GM21360 (cell line): Measurements from ENCODE around the gene TLE5.
"Not testable (repeated sequence)": the region's sequence is repeated elsewhere in the genome, so short reads cannot be mapped to it uniquely, and the experiment has no call there.

Experiments
- ATAC-seq: cut with Tn5 transposase; IDR thresholded peaks from one replicate; pipeline ENCODE4 v1.9.1; 2021; ENCODE audit warnings: mild to moderate bottlenecking, moderate library complexity; ENCODE audit not compliant: unreplicated experiment

TLE5 gene

DNA sequence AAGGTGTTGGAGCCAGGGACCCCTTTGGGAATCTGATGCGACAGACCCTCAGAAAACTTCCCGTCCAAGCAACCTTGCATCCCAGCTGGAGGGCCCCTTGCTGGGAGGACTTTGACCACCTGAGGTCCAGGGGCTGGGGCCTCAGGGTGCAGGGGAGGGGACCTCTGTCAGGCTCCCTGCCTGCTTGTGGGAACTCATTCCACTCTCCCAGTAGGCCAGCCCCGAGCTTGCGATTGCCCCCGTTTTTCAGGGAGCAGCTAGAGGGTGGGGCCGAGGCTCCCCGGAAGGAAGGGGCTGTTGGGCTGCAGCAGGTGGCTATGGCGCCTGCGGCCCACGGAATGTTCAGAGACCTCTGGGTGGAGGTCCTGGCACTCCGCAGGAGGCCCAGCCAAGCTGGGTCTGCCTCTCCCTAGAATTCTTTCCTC lies 34.6 kb upstream of the TLE5 start:
- no peak for ATAC-seq

DNA sequence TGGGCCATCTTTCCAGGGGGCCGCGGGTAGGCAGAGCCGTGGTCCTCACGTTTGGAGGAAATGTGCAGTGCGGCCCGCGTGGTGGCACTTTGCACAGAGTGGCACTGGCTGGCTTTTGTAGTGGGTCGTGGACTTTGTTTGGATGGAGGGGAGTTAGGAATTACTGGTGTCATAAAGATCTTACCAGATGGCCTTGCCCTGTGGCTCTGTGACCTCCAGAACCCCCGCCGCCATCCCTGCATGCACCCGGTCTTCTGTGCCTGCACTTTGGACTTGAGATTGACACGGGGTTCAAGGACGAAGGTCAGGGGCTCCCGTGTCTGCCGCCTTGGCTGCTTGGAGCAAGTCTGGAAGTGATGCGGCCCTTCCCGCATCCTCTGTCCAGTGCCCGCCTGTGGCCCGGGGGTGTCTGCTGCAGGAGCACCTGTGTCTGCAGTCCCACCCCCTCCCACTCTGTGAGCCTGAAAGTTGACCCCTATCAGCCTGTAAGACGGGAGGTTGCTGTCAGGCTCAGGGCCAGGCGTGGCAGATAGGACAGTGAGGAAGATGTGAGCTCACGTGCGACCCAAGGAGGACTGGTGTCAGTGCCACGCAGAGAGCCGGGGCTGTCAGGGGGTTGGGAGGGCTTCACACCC lies 34.1 kb upstream of the TLE5 start:
- no peak for ATAC-seq

DNA sequence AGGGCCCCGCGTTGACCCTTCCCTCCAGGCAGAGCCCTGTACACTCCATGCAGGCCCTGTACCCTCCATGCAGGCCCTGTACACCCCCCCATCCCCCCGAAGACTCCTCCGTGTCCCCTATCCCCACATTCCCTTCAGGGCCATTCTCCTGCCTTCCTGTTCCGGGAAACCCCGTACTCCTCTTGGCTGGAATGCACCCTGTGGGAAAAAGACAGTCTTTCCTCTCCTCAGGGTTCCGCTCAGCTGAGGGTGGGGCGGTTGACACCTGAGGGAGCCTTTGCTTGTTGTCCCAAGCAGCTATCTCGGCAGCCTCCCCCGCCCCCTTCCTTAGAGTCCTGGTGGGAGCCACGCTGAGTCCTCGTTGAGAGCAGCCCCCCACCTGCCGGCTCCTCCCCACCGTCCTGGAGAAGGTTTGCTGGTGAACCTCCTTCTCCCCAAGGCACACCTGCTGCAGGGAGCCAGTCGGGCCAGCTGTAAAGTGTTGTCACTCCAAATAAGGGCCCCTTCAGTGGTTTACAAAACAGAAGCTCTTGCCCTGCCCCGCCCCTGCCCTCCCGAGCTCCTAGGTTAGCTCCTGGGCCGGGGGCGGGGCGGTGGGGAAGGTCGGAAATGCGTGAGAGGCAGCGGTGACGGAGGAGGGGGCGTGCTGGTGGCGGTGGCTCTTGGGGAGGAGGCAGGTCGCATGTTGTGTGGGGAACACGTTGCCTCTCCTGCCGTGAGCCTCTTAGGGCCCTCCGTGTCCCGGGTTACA lies 33.3 kb upstream of the TLE5 start:
- ATAC-seq: no peak

DNA sequence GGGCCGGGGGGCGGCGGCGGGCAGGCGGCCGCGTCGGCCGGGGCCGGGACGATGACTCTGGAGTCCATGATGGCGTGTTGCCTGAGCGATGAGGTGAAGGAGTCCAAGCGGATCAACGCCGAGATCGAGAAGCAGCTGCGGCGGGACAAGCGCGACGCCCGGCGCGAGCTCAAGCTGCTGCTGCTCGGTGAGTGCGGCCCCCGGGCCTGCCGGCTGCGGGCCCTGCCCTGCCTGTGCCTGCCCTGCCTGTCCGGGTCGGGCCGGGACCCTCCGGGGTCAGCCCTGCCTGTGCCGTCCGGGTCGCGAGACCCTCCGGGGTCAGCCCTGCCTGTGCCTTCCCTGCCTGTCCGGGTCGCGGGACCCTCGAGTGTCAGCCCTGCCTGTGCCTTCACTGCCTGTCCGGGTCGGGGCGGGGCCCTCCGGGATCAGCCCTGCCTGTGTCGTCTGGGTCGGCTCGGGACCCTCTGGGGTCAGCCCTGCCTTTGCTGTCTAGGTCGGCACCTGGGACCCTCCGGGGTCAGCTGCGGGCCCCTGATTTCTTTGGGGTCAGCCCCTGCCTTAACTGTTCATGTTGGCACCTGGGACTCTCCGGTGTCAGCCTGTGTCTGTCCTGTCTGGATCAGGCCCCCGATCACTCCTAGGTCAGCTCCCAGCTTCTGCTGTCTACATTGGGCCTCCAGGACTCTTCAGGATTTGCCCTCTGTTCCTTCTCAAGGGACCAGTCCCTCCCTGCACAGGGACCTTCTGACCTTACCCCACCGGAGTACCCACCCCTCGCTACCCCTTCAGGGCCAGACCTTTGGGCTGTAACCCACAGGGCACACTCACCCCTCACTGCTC lies 32.5 kb upstream of the TLE5 start:
- ATAC-seq: no peak

- not testable (repeated sequence) for ATAC-seq
Observed at GRCh38 chr19:3089299-3089855, 27.1 kb upstream of the TLE5 start.

DNA sequence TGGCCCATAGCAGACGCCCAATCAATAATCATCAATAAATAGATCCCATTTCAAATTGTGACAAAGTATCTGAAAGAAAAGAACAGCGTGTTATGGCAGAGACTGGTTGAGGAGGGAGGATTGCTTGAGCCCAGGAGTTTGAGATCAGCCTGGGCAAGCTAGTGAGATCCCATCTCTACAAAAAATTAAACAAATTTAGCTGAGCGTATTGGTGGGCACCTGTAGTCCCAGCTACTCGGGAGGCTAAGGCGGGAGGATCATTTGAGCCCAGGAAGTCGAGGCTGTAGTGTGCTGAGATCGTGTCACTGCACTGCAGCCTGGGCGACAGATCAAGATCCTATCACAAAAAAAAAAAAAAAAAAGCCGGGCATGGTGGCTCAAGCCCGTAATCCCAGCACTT lies 25.5 kb upstream of the TLE5 start:
- no peak for ATAC-seq

DNA sequence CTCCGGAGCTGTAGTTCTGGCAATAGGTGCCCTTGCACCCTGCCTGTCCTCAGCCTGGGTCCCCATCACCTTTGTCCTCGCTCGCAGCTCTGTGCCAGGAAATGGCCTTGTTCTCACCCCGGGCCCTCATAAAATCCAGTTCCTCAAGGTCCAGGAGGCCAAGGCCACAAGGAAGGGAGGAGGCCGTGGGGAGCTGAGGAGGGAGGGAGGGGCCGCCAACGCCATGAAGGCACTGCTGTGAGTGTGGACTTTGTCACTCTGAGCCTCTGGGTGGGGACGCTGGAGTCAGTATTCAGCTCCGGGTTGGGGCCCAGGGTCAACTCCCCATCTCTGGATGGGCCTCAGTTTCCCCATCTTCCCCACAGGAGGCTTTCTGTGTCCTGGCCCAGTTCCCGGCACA lies 22.6 kb upstream of the TLE5 start:
- no peak for ATAC-seq

DNA sequence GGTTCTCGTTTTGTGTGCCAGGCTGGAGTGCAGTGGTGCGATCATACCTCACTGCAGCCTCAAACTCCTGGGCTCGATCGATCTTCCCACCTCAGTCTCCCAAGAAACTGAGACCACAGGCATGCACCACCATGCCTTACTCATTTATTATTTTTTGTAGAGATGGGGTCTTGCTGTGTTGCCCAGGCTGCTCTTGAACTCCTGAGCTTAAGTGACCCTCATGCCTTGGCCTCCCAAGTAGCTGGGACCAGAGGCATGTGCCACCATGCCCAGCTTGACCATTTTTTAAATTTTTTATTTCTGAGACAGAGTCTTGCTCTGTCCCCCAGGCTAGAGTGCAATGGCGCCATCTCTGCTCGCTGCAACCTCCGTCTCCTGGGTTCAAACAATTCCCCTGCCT lies 21.7 kb upstream of the TLE5 start:
- ATAC-seq: no peak

GRCh38 chr19:3082331-3082730 lies 20.0 kb upstream of the TLE5 start:
- no peak for ATAC-seq

DNA sequence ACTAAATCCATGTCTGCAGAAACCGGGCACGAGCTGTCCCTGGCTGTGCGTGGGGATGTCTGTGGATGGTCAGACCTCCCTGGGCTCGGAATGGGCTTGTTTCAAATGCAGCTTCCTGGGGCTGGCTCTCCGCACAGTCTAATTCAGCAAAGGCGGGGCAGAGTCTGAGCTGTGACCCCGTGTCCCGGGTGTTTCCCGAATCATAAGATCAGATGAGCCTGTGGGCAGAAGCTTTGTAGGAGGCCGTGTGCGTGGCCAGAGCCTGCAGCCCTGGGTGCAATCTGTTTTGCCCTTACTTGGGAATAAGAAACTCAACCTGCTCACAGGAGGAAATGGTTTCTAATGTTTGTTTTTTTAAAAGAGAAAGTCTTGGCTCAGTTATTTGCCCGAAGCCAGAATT lies 18.0 kb upstream of the TLE5 start:
- no peak for ATAC-seq

DNA sequence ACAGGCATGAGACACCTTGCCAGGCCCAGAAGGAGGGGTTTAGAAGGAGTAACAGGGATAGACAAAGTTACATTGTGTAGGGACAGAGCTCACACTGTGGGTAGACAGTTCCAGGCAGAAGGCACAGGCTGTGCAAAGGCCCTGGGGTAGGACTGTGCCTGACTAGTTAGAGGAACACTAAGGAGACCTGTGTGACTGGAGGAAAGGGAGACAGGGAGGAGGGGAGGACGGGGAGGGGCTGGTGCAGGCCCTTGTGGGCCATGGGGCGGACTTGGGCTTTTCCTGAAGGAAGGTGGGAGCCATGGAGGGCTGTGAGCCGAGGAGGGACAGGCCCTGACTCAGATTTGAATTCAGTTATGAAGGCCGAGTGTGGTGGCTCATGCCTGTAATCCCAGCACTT lies 17.3 kb upstream of the TLE5 start:
- ATAC-seq: no peak

GRCh38 chr19:3075605-3076431 lies 13.5 kb upstream of the TLE5 start:
- no peak for ATAC-seq

DNA sequence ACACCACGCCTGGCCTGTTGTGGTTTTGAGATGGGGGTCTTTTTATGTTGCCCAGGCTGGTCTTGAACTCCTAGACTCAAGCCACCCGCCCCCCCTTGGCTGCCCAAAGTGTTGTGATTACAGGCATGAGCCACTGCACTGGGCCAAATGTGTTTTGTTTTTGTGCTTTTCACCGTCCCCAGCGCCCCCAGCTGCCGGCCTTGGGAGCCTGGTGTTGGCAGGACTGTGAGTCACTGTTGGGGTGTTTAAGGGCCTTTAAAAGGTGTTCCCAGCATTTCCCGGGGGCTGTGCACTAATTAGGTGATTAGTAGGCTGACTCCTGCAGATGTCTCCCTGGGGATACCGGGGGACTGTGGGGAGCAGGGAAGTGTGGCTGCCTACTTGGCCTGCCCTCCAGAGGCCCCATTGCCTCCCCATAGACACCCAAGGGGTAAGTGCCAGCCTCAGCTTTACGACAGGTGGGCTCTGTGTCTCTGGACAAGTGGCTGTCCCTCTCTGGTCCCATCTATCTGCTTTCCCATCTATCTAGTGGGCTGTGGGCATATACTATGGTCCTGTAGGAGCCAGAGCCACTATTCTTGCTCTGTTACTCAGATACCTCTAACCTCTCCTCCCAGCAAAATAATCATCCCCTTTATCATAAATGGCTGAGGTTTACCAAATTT lies 11.8 kb upstream of the TLE5 start:
- ATAC-seq: no peak

- no peak for ATAC-seq
Observed at GRCh38 chr19:3073159-3073563, 10.9 kb upstream of the TLE5 start.

DNA sequence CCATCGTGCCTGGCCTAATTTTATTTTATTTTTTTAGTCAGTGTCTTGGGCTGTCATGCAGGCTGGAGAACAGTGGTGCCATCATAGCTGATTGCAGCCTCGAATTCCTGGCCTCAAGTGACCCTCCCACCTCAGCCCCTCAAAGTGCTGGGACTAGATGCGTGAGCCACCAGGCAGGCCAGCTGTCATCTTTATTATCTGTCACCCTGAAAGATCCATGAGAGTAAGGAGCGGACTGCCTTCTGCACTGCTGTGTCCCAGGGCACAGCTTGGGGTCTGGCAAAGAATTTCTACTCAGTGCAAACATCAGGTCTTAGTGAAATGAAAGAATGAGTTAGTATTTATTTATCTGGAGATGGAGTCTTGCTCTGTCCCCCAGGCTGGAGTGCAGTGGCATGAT lies 9.5 kb upstream of the TLE5 start:
- ATAC-seq: no peak

GRCh38 chr19:3068071-3068470 lies 5.8 kb upstream of the TLE5 start:
- no peak for ATAC-seq

GRCh38 chr19:3067563-3067962 lies 5.3 kb upstream of the TLE5 start:
- no peak for ATAC-seq

DNA sequence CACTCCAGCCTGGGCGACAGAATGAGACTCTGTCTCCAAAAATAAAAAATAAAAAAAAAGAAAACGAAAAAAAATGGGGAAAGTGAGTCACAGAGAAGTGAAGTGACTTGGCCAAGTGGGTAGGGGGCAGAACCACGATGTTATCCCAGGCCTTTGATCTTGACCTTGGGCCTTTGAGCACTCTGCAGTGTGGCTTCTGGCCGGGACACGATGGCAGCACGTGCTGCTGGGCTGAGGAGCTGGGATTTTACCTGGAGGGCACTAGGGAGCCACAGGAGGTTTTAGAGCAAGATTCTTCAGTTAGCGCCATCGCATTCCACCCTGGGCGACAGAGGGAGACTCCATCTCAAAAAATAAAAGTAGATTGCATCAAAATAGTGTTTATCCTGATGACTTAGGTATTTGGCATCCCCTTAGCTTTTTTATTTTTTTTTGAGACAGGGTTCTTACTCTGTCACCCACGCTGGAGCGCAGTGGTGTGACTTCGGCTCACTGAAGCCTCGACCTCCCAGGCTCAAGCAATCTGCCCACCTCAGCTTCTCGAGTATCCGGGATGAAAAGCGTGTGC lies 4.3 kb upstream of the TLE5 start:
- no peak for ATAC-seq

DNA sequence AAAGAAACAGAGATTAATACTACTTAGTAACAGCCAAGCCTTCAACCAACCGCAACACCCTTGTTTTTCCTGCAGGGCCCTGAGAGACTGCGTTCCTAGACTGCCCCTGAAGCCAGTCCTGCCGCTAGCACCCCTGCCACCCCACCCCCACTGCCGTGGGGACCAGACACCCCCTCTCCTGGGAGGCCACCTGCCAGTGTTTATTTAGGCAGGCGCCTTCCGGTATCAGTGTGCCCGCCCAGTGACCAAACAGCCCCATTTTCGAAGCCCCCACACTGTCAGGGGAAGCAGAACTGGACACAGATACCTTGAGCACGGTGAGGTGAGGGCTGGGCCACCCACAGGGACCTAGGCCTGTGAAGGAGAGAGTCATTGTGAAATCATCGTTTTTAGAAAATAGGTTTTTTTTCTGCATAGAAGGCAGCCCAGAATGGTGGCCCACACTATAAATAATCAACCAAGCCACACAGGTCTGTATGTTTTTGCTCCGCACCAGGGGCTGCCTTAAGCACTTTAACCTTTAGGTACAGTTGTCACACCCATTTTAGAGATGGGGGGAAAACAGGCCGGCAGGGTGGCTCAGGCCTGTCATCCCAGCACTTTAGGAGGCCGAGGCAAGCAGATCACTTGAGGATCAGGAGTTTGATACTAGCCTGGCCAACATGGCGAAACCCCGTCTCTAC lies 3.5 kb upstream of the TLE5 start:
- no peak for ATAC-seq
